Naive B cell (primary cell): ENCODE measurements around the gene MICAL3. TPM values are rescaled to one million over a fixed set of nuclear protein-coding genes. Genes with fewer than 3 reads are reported as not detected.

Experiments
- ATAC-seq, 2 donors: fragments of 150-1000 bp; cut with Tn5 transposase; 2 replicates each; pipeline ENCODE4 v1.10.0; 2021; ENCODE audit warnings: low read depth in 2 of 2, mild to moderate bottlenecking in 2 of 2, moderate library complexity in 2 of 2
- DNase-seq: peaks from one replicate; pipeline ENCODE4 v3.0.0; 2022
- H3K27ac Mint-ChIP-seq, 6 donors: one replicate each; pipeline ENCODE4 v1.8.0; 2020 to 2022; ENCODE audit warnings: mild to moderate bottlenecking in 6 of 6, mixed read lengths in 6 of 6, moderate library complexity in 5 of 6, inconsistent platforms in 2 of 6
- H3K27me3 Mint-ChIP-seq, 3 donors: one replicate each; pipeline ENCODE4 v1.8.0; 2021 to 2022; ENCODE audit warnings: mixed read lengths in 3 of 3, mild to moderate bottlenecking in 1 of 3
- H3K36me3 Mint-ChIP-seq, 2 donors: one replicate each; pipeline ENCODE4 v1.8.0; 2020 to 2022; ENCODE audit warnings: mixed read lengths in 2 of 2, inconsistent platforms in 1 of 2, mild to moderate bottlenecking in 1 of 2
- H3K4me1 Mint-ChIP-seq, 3 donors: one replicate each; pipeline ENCODE4 v1.8.0; 2020 to 2022; ENCODE audit warnings: mixed read lengths in 3 of 3, inconsistent platforms in 1 of 3, mild to moderate bottlenecking in 1 of 3, moderate library complexity in 1 of 3
- H3K4me3 Mint-ChIP-seq, 8 donors: one replicate each; pipeline ENCODE4 v1.8.0; 2020 to 2022; ENCODE audit warnings: mild to moderate bottlenecking in 8 of 8, mixed read lengths in 8 of 8, moderate library complexity in 8 of 8, inconsistent platforms in 2 of 8
- H3K9me3 Mint-ChIP-seq, 7 donors: one replicate each; pipeline ENCODE4 v1.8.0; 2020 to 2022; ENCODE audit warnings: mixed read lengths in 7 of 7, mild to moderate bottlenecking in 5 of 7, inconsistent platforms in 2 of 7, moderate library complexity in 1 of 7
- polyA plus RNA-seq, 6 donors: library from polyadenylated mRNA; unstranded; fragments of 300-500 nt; fragmentation: Illumina TruSeq; gene quantifications; one replicate each; pipeline ENCODE4 v1.2.3, GENCODE V29; 2021; ENCODE audit warnings: low read depth in 6 of 6

MICAL3 gene
- polyA plus RNA-seq, 6 donors from 2014 or later = 10.9 to 28.0 (median 15.6) TPM

DNA sequence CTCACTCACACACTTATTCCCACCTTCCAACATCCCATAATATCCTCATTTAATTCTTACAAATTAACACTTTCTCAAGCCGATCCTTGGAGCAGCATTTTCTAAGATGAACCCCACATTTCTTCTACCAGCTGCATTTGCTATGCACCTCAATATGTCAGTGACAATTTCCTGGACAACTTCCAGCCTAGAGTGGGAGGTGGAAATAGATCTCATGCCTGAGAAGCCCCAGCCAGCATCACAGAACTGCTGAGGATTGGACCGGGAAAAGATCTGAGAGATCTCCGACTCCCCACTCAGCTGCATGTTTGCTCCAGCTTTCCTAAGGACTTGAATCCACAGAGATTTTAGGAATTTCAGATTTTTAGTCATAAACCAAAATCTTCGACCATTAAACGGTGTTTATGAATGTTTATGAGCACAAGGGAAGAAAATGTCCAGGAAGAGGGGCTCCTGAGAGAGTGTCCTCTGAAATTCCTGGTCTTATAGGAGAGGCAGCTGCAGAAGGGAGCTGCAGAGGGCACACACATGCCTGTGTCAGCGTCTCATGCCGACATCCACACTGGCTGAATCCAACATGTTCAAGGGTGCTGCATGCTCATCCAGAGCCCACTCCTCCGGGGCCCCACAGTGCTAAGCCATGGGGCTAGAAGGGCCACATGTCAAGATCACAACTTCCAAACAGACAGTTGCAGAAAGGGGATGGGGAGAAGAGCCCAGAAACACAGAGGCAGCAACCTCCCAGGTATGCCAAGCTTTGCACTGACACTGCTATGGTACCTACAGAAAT lies 68.6 kb downstream of the MICAL3 start:
- DNase-seq (no peak), ATAC-seq (no peak)
- peaks cover 54 to 85% (median 74%) of the 10 kb centered on the region in 3 donors for H3K4me1 Mint-ChIP-seq

DNA sequence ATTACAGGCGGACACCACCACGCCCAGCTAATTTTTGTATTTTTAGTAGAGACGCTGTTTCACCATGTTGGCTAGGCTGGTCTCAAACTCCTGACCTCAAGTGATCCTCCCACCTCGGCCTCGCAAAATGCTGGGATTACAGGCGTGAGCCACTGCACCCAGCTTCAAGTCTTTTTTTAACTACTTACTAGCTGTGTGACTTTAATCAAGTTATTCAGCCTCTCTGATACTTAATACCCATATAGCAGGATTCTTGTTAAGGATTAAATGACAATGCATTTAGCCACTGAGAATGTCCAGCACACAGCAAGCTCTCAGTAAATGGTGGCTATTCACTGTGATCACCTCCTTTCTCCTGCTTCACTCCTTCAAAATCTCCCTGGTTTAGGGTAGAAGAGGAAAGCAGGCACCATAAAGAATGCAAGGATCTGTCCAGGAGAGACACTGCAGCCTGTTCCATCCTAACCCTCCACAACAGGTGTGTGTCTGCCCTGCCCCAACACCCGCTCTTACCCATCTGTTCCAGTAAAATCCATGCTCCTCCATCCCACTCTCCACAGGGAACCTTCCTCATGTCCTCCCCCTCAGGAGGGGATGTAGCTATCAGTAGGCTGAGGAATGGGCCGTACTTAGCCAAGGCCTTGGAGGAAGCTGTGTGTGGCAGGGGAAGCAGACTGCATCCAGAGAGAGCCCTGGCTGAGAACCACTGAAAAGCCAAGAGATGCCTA lies 69.3 kb downstream of the MICAL3 start:
- H3K36me3 Mint-ChIP-seq = peaks cover 3 to 11% of the 10 kb centered on the region in 2 donors
- H3K4me3 Mint-ChIP-seq = no peak overlapping the region
- no peaks in the 10 kb centered on the region for H3K9me3 Mint-ChIP-seq
- no peaks in the 10 kb centered on the region for H3K27me3 Mint-ChIP-seq
- DNase-seq (no peak), ATAC-seq (no peak)
- H3K27ac Mint-ChIP-seq = peak overlapping the region in 4 of 6 donors; percentile 14 to 75 (median 50)
- peaks cover 50 to 85% (median 71%) of the 10 kb centered on the region in 3 donors for H3K4me1 Mint-ChIP-seq

More for the DNA sequence above, 68.6 kb downstream of the MICAL3 start:
- Mint-ChIP-seq H3K27me3 (no peaks in the 10 kb centered on the region), H3K9me3 (no peaks in the 10 kb centered on the region), H3K4me3 (peak overlapping the region in 1 of 8 donors; percentile 25), H3K36me3 (peaks cover 9 to 14% of the 10 kb centered on the region in 2 donors), H3K27ac (peak overlapping the region in 4 of 6 donors; percentile 49 to 75 (median 58))

DNA sequence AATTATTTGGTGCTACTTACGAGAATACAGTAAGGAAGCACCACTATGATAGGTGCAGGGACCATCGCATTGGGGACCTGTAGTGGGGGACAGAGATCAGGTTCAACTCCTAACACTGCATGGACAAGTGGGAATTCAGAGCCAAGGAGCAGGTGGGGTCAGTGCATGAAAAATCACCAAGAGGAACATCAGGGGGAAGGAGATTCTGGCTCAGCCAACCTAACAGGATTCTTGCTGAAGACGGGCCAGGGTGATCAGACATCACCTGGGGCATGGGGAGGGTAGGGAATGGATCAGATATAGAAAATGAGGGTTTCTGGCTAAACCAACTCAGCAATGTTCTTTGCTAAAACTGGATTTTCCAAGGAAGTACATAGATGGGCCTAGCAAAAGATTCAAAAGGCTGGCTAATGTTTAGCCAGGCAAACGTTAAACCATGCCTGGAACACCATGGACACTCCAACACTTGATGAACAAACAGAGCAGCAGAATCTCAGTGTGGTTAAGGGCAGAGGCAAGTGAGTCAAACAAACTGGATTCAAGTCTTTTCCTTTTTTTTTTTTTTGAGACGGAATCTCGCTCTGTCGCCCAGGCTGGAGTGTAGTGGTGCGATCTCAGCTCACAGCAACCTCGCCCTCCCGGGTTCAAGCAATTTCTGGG lies 70.0 kb downstream of the MICAL3 start:
- no peaks in the 10 kb centered on the region for H3K27me3 Mint-ChIP-seq
- DNase-seq = no peak
- H3K9me3 Mint-ChIP-seq = no peaks in the 10 kb centered on the region
- H3K27ac Mint-ChIP-seq = peak overlapping the region in 4 of 6 donors; percentile 9 to 80 (median 46)
- H3K4me3 Mint-ChIP-seq = no peak overlapping the region
- H3K36me3 Mint-ChIP-seq = peaks cover 5 to 11% of the 10 kb centered on the region in 2 donors
- H3K4me1 Mint-ChIP-seq = peaks cover 51 to 86% (median 71%) of the 10 kb centered on the region in 3 donors
- ATAC-seq = no peak

DNA sequence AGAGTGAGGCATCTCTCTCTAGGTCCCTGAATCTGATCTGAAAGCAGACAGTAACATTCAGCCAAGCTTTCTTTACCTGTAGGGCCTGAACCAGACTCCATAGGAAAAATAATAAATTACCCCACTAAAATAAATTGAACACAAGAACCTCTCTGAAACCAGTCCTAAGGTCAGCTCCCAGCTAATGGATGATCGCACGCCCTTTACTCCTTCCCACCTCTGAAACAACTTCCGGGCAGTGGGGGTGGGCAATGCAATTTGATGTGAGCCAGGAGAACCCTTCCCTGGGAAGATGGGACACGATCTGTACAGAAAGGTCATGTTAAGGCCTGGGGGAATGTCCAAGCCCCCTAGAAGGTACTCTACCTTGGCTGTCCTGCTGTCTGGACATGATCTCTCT lies 71.2 kb downstream of the MICAL3 start:
- H3K27ac Mint-ChIP-seq = peak overlapping the region in 4 of 6 donors; percentile 15 to 84 (median 59)
- no peak for DNase-seq
- H3K9me3 Mint-ChIP-seq = no peaks in the 10 kb centered on the region
- H3K4me3 Mint-ChIP-seq = peak overlapping the region in 2 of 8 donors; percentile 20 to 44
- H3K4me1 Mint-ChIP-seq = peaks cover 54 to 93% (median 72%) of the 10 kb centered on the region in 3 donors
- H3K36me3 Mint-ChIP-seq = peaks cover 5 to 9% of the 10 kb centered on the region in 2 donors
- no peak for ATAC-seq
- no peaks in the 10 kb centered on the region for H3K27me3 Mint-ChIP-seq

DNA sequence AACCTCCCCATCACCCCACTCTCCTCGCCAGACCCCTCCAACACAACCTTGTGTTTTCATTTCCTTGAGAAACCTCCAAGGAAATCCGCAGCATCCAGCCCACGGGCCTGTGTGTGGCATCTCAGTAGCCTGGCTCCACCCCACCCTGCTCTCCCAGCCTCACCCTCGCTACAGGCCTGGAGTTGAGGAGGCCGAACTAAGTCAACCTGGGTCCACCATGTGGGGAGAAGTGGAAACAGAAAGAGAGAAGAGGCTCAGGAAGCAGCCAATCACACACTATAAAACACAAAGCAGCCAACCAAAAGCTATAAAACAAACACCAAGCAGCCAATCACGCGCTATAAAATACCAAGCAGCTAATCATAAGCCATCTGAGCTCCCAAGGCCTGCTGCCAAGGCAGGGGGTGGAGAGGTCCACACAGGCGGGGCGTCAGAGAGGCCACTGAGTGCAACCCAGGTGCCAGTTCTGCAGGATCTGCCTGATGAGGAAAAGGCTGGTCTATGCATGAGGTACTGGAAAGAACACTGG lies 72.0 kb downstream of the MICAL3 start:
- Mint-ChIP-seq H3K27me3 (no peaks in the 10 kb centered on the region), H3K9me3 (no peaks in the 10 kb centered on the region), H3K4me1 (peaks cover 58 to 92% (median 72%) of the 10 kb centered on the region in 3 donors), H3K4me3 (peak overlapping the region in 2 of 8 donors; percentile 35 to 83), H3K27ac (peak overlapping the region; percentile 51 to 90 (median 76)), H3K36me3 (peaks cover 4 to 5% of the 10 kb centered on the region in 2 donors)
- DNase-seq (no peak), ATAC-seq (peak; percentile 14 to 43)

DNA sequence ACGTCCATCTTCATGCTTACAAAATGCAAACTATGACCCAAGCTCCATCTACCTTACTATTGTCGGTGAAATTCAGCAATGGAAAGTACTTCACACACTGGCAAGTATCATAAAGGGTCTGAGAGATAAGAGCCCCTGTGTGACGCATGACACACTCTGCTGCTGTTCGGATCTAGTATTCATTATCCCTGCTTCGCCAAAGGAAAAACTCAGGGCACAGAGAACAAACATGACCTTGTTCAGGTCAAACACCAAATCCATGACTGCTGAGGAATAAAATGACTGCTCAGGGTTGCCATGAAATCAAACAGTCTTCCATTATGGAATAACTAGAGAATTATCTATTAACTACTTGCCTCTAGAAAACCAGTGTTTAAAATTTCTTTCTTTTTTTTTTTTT lies 73.0 kb downstream of the MICAL3 start:
- no peaks in the 10 kb centered on the region for H3K27me3 Mint-ChIP-seq
- peaks cover 68 to 92% (median 80%) of the 10 kb centered on the region in 3 donors for H3K4me1 Mint-ChIP-seq
- H3K27ac Mint-ChIP-seq = peak overlapping the region in 4 of 6 donors; percentile 36 to 88 (median 72)

DNA sequence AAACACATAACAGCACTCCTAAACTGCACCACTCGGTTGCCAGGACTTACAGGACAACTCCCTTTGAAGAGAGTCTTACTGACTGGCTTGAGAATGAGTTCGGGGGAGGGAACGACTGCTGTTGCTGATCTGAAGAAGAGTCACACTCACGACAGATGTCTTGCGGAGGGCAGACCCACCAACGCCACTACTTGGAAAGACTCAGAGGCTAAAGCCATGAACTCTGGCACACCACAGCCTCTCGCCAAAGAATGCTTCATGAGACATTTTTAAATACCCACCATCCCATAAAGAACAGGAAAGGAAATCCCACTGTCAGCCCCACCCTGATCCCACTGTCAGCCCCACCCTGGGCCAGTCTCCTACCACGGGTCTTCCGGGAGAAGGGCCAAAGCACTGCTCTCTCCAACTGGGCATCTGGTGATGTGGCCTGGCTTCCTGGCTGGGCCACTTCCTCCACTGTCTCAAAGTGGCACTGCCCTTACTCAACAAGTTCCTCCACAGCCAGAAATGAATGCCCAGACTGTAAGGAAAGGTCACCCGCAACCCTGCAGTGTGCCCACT lies 73.6 kb downstream of the MICAL3 start:
- Mint-ChIP-seq H3K4me1 (peaks cover 74 to 92% (median 80%) of the 10 kb centered on the region in 3 donors), H3K36me3 (peaks cover 4 to 5% of the 10 kb centered on the region in 2 donors), H3K27ac (peak overlapping the region in 5 of 6 donors; percentile 69 to 88 (median 78)), H3K4me3 (peak overlapping the region in 2 of 8 donors; percentile 9 to 66), H3K9me3 (no peaks in the 10 kb centered on the region), H3K27me3 (no peaks in the 10 kb centered on the region)
- DNase-seq (no peak), ATAC-seq (no peak)

More for the DNA sequence above, 73.0 kb downstream of the MICAL3 start:
- Mint-ChIP-seq H3K4me3 (peak overlapping the region in 1 of 8 donors; percentile 66), H3K36me3 (peaks cover 4 to 5% of the 10 kb centered on the region in 2 donors), H3K9me3 (no peaks in the 10 kb centered on the region)
- no peak for ATAC-seq
- no peak for DNase-seq

DNA sequence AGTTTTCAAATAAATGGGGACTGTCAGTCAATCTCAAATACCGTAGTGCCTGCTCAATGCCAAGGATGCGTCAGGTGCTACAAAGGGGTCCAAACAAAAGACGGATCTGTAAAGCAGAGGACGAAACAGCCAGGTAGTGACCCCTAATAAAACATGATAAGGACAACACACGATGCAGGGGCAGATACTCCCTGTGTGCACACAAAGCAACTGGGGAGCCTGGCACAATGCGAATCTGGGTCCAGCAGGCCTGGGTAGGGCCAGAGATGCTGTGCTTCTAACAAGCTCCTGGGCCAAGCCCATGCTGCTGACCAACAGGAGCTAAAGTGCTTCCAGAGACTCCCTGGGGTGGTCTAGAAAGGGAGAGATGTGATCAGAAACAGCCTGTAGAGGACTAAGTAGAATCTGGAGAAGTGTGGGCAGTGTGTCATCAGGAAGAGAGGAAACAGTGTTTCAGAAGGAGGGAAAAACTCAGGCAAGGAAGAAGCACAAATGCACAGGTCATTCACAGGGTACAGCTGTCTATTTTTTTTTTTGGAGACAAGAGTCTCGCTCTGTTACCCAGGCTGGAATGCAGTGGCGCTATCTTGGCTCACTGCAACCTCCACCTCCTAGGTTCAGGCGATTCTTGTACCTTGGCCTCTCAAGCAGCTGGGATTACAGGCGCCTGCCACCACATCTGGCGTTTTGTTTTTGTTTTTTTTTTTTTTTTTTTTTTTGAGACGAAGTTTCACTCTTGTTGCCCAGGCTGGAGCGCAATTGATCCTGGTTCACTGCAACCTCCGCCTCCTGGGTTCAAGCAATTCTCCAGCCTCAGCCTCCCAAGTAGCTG lies 74.5 kb downstream of the MICAL3 start:
- peaks cover 0 to 5% of the 10 kb centered on the region in 2 donors for H3K36me3 Mint-ChIP-seq
- peak overlapping the region in 4 of 8 donors; percentile 7 to 48 (median 16) for H3K4me3 Mint-ChIP-seq
- H3K4me1 Mint-ChIP-seq = peaks cover 76 to 92% (median 80%) of the 10 kb centered on the region in 3 donors
- no peak for ATAC-seq
- no peak for DNase-seq
- H3K27me3 Mint-ChIP-seq = no peaks in the 10 kb centered on the region
- peak overlapping the region; percentile 51 to 92 (median 79) for H3K27ac Mint-ChIP-seq
- no peaks in the 10 kb centered on the region for H3K9me3 Mint-ChIP-seq

DNA sequence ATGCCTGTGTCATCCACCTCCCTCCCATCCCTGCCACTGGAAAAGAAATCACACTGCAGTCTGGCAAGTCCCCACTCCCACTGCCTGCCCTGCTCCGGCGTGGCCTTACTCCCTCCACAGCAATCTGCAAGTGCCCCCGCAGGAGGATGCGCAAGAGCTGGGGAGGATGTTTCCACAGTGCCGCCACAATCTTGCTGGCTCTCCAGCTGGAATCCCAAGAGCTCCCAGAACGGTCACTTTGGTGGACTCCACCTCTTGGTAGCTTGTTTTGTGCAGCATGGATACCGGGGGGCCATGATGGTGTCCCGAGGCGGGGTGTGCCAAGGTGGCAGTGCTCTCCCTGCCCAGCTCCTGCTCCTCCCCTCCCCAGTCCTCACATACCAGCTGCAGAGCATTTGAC lies 76.3 kb downstream of the MICAL3 start:
- H3K36me3 Mint-ChIP-seq = peaks cover 0 to 5% of the 10 kb centered on the region in 2 donors
- H3K9me3 Mint-ChIP-seq = no peaks in the 10 kb centered on the region

DNA sequence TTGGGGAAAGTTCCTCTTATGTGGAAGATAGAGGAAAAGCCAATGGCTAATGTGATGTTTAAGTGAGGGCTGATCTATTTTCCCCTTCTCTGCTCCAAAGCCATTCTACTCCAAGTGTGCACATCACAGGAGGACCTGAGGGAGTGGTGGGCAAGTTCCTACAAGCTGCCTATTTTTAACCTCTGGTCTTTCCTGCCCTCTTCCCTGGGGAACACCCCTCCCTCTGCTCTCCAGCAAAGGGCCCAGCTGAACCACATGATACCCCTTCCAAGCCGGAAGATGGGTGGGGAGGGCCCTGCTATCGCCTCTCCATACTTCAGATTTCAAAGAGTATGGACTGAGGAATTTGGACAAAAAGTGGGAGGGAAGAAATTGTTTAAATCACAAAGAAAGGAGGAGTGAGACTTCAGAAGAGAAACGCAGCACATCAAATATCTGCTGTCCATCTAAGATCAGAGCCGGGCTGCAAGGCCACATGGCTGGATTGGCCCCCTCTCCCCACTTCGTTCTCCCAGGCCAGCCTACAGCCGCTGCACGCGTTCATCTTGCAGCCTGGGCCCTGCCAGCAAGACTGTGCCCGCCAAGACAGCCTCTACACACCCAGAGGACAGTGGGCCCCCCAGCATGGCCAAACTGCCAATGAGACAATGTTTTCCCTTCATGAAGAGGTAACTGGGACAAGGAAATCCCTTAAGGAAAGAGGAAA lies 77.5 kb downstream of the MICAL3 start:
- Mint-ChIP-seq H3K4me1 (peaks cover 86 to 97% (median 89%) of the 10 kb centered on the region in 3 donors), H3K36me3 (peaks cover 0 to 5% of the 10 kb centered on the region in 2 donors), H3K27ac (peak overlapping the region in 5 of 6 donors; percentile 20 to 95 (median 78)), H3K9me3 (no peaks in the 10 kb centered on the region), H3K27me3 (no peaks in the 10 kb centered on the region), H3K4me3 (peak overlapping the region in 5 of 8 donors; percentile 56 to 75 (median 69))
- ATAC-seq (no peak), DNase-seq (no peak)

More for the DNA sequence above, 76.3 kb downstream of the MICAL3 start:
- H3K27me3 Mint-ChIP-seq = no peaks in the 10 kb centered on the region
- peak overlapping the region in 2 of 8 donors; percentile 56 to 62 for H3K4me3 Mint-ChIP-seq
- ATAC-seq (no peak), DNase-seq (no peak)
- peaks cover 83 to 97% (median 85%) of the 10 kb centered on the region in 3 donors for H3K4me1 Mint-ChIP-seq
- peak overlapping the region; percentile 33 to 88 (median 67) for H3K27ac Mint-ChIP-seq

DNA sequence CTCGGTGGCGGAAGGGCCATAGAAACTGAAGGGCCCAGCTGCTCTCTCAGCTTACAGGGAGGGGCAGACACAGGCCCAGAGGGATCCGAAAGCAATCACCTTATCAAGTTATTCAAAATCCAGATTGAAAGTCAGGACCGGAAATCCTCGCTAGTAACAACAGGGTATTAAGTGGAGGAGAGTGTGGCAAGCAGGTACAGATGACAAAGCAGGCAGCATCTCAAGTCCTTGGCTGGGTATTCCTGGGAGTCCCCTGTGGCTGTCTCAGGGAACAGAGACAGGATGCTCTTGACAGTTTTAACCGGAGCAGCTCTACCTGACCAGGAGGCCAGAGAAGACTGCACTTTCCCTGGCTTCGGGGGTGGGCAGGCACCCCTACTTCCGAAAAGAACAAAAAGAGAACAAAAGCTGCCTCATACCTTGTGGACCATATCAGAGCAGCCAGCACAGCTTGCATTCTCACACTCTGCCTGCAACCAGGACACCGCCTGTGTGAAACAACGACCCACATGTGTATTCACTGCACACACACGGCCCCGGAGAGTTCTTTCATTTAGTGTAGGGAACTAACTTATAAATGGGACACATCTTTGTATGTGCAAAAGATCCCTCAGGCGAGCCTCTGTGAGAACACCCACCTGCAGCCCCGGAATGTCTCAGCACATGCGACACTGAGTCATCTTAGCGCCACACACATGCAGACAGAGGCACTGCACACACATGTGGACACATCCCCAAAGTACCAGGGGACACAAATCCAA lies 78.3 kb downstream of the MICAL3 start:
- H3K27me3 Mint-ChIP-seq = no peaks in the 10 kb centered on the region
- ATAC-seq = peak; percentile 59 to 60
- peak overlapping the region; percentile 8 to 80 (median 68) for H3K4me3 Mint-ChIP-seq
- H3K27ac Mint-ChIP-seq = peak overlapping the region in 5 of 6 donors; percentile 22 to 82 (median 62)
- no peaks in the 10 kb centered on the region for H3K9me3 Mint-ChIP-seq
- peaks cover 89 to 97% (median 92%) of the 10 kb centered on the region in 3 donors for H3K4me1 Mint-ChIP-seq
- H3K36me3 Mint-ChIP-seq = peaks cover 0 to 5% of the 10 kb centered on the region in 2 donors
- no peak for DNase-seq
